GM18951 (cell line): ENCODE results near the gene DCST2.

Experiments used
- POLR2A ChIP-seq: IDR thresholded peaks from 4 replicates; pipeline ENCODE4 v1.6.1; 2011; ENCODE audit warnings: mild to moderate bottlenecking; ENCODE audit not compliant: insufficient read length, insufficient read depth; ENCODE audit errors: extremely low read depth
- in situ Hi-C: fragments of 300-500 bp; cut with MboI; formaldehyde crosslinking; loops from one replicate; pipeline ENCODE4 v1.12.0; 2022; ENCODE audit warnings: low sequenced_read_pairs, mixed read lengths, inconsistent platforms; ENCODE audit not compliant: unreplicated experiment

Gene DCST2

DNA sequence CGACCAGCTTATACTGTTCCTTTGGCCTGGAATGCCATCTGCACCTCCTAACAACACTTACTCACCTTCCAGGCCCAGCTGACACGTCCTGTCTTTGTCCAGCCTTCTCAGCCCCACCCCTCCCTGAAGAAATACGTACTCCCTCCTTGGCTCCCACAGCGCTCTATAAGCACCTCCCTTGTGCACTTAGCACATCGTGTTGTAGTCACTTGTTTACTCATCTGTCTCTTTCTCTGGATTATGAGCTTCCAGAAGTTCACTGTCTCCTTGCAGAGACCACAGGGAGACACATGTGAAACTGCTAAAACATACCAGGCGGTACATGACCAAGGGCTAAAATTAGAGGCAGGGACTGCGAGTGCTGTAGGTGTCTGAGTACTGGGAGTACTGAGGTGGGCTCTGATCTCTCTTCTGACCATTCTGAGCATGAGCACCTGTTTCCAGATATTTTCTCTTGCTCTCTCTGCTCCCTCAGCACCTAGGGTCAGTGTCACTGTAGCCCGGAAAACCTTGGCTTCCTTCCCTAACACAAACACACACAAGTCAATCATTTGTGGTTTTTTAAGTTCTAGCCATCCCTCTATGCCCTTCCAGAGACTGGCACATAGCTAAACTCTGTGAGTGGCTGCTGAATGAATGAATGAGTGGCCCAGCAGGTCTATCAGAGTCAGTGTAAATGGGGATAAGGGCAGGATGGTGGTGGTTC, 5.2 kb upstream of the DCST2 start:
- no peak for TF ChIP-seq POLR2A
- in situ Hi-C loops: no loop called here

GRCh38 chr1:155037851-155038441, 4.4 kb upstream of the DCST2 start:
- TF ChIP-seq POLR2A: no peak
- in situ Hi-C loops: no loop called here

DNA sequence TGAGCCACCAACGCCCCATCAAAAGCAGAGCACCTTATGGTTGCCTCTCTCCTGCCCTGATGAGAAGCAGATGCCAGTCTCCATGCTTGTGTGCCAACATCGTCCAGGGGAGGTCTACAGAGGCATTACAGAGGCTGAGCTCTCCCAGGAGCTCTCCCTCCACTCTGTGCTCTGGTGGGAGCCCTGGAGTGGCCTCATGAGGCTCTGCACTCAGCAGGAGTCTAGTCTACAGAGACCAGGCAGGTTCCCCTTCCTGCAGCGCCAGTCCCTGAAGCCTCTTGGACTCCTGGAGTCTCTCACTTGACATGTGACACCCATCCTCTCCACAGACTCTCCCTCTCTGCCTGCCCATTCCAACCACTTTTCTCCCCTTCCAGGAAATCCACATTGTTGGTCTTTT, 3.5 kb upstream of the DCST2 start:
- TF ChIP-seq POLR2A: no peak
- in situ Hi-C loops: no loop called here

GRCh38 chr1:155035936-155036335, 2.4 kb upstream of the DCST2 start:
- no peak for TF ChIP-seq POLR2A
- in situ Hi-C loops: no loop called here

DNA sequence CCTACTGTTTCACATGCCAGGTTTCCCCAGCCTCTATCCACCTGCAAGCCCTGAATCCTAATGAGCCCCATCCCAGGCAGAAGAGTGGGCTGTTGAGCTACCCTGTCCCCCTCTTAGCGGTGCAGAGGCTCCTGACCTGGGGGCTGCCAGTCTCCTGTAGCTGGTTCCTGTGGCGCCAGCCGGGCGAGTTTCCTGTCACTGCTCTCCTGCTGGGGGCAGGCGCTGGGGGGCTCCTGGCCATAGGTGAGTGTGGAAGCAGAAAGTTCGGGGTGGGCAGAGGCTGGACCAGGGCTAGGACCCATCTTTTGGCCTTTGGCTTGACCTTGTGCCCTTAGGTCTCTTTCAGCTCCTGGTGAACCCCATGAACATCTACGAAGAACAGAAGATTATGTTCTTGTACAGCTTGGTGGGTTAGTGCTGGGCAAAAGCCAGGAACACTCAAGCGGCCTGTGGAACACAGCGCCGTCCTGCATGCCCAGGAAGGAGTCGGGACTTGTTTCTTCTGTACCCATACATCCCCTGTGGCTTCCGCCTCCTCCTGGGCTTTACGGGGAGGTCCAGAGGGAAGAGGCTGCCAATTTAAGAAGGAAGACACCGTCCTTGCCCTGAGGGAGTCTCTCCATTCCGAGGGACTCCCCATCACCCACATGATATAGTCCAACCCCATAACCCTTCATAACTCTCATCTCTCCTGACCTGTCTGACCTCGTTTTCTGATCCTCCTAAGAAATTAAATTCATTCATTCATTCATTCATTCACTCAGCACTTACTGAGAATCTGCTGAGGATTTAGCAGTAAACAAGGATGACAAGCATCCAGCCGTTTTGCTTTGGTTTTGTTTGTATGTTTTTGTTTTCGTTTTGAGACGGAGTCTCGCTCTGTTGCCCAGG, 982 bp upstream of the DCST2 start:
- in situ Hi-C loops: no loop called here
- no peak for TF ChIP-seq POLR2A

DNA sequence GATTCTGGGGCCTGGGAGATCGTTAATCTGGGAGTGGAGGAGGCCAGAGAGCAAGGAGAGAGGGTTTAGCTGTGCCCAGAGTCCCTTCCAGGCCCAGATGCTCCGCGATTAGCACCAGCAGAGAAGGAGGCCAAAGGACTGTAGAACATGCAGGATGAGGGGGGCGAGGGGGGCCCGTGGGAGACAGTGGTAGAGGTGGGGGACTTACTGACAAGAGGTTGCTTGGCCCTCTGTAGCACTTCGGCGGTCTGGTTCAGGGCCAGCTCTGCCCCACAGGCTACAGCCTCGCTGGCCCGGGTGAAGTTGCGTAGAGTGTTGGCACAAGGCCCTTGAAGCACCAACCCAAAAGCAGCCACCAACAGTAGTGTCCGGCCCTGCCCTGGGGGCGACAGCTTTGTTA, 695 bp downstream of the DCST2 start:
- in situ Hi-C loops: no loop called here
- no peak for TF ChIP-seq POLR2A

- no peak for TF ChIP-seq POLR2A
- in situ Hi-C loops: no loop called here
Observed at GRCh38 chr1:155030899-155031298, 2.7 kb downstream of the DCST2 start.

- TF ChIP-seq POLR2A: no peak
- in situ Hi-C loops: no loop called here
Observed at GRCh38 chr1:155030243-155030795, 3.3 kb downstream of the DCST2 start.

DNA sequence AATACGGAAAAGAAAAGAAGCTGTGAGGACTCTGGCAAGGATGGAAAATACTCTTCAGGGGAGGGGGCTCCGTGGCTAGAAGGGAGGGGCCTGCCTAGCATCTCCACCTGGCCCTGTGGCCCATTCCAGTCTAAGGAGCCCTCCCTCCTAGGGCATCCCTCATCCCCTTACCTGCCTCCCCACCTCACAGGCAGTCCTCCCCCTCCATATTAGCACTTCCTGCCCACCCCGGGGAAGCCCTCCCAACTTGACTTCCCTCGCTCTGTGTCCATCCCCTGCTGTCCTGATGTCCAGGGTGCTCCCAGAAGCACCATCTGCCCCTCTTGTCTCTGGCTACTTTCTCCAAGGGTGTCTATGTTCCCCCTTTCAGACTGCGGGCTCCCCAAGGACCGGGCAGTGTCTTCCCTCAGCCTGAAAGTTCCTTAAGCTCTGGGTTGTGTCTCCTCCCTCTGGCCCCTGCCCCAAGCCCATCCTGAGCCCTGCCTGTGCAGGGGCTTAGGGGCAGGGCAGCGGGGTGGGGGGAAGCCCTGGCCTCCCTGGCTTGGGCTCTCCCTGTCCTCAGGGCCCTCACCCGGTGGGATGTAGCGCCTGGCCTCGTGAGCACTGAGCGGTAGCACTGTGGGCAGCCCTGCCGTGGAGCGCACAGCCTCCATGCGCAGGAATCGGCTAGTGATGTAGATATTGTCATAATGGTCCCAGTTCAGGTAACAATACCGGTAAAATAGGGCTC, 3.9 kb downstream of the DCST2 start:
- in situ Hi-C loops: no loop called here
- no peak for TF ChIP-seq POLR2A

GRCh38 chr1:155026588-155026987, 7.0 kb downstream of the DCST2 start:
- TF ChIP-seq POLR2A: no peak
- in situ Hi-C loops: no loop called here

DNA sequence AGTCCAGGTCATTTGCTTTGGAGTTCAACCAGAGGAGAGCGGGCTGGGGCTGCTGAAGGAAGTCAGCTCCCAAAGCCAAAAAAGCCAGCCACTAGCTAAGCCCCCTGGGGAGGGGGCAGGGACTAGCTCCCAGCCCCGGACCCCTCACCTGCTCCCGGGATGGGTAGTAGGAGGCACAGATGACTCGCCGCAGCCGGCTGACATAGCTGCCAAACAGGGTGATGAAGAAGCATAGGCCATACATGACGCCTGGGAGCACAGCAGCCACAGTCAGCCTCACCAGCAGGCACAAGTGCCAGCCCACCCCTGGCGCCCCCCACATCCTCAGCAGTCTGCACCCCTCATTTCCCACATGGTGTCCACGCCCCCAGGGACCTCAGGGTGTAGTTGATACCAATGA, 7.4 kb downstream of the DCST2 start:
- TF ChIP-seq POLR2A: no peak
- in situ Hi-C loops: no loop called here

DNA sequence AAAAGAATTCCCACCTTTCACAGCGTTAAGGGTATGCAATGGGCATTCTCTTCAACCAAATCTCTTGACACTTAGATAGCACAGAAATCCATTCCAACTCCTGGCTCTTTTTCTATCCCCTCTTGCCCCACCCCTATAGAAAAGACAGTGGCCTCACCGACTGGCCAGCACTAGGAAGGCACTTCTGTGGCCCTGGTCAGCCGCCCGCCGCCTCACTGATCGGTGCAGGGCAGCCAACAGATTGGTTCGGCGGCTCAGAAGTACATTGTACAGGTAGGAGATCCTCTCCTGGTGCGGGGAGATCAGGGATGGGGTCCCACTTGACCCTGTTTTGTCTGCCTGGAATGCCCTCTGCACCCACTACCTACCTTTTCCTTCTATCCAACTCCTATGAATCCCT, 9.3 kb downstream of the DCST2 start:
- in situ Hi-C loops: no loop called here
- no peak for TF ChIP-seq POLR2A

DNA sequence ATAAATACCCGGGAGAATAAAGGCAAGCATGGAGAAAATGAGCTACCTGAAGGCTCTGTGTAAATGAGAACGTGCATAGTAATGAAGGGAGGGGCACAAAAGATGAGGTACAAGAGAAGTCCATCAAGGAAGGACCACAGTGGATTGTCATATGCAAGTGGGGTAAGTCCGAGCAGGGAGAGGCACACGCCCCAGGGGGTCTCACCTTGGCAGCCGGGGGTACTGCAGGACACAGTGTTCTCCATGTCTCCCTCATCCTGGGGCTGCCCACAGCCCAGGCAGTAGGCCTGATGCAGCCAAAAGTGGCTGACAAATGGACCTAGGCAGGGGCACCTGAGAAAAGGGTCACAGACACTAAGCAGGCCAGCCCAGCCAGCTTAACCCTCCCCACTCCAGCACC, 10.0 kb downstream of the DCST2 start:
- TF ChIP-seq POLR2A: no peak
- in situ Hi-C loops: no loop called here
